Measurements from ENCODE around the gene UNC5B.
A peak's percentile ranks its signal among the peaks of the same experiment; 100 is the strongest.

The UNC5B gene

DNA sequence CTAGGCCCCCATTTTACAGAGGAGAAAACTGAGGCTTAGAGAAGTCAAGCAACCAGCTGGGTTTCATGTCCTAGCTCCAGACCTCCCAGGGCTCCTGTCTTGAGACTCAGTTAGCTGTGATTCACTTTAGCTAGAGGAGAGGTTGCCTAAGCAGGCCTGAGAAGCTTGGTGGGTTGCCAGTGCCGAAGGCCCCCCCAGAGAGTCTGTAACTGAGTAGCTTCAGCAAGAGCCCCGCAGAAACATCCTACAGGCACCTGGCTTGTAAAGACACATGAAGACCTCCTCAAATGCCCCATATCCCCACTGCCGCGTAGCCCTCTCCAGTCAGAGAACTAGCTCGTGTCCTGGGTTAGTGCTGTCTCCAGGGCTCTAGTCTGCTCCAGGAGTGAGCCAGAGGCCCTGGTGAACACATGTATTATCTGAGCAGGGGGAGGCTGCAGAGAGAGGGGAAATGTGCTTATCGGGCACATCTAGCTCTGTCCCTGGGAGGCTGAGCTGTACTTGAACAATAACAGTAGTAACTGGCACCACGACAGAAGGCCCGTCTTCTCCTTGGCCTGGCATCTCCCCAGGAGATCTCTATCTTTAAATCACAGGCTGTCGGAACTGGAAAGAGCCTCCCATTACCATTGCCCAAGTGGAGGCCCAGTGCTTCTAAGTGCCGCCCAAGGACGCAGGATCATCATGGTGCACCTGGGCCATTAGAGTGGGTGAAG is 28.9 kb downstream of the UNC5B start:
- DNase-seq (ENCODE audit: low spot score) = no peak
- Histone ChIP-seq H3K27ac (peak overlapping the region; percentile 21 to 75), H3K4me3 (no peak overlapping the region)
- TF ChIP-seq, protein P1, sequence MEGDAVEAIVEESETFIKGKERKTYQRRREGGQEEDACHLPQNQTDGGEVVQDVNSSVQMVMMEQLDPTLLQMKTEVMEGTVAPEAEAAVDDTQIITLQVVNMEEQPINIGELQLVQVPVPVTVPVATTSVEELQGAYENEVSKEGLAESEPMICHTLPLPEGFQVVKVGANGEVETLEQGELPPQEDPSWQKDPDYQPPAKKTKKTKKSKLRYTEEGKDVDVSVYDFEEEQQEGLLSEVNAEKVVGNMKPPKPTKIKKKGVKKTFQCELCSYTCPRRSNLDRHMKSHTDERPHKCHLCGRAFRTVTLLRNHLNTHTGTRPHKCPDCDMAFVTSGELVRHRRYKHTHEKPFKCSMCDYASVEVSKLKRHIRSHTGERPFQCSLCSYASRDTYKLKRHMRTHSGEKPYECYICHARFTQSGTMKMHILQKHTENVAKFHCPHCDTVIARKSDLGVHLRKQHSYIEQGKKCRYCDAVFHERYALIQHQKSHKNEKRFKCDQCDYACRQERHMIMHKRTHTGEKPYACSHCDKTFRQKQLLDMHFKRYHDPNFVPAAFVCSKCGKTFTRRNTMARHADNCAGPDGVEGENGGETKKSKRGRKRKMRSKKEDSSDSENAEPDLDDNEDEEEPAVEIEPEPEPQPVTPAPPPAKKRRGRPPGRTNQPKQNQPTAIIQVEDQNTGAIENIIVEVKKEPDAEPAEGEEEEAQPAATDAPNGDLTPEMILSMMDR (IDR thresholded peaks at IDR 0.05) = no peak

DNA sequence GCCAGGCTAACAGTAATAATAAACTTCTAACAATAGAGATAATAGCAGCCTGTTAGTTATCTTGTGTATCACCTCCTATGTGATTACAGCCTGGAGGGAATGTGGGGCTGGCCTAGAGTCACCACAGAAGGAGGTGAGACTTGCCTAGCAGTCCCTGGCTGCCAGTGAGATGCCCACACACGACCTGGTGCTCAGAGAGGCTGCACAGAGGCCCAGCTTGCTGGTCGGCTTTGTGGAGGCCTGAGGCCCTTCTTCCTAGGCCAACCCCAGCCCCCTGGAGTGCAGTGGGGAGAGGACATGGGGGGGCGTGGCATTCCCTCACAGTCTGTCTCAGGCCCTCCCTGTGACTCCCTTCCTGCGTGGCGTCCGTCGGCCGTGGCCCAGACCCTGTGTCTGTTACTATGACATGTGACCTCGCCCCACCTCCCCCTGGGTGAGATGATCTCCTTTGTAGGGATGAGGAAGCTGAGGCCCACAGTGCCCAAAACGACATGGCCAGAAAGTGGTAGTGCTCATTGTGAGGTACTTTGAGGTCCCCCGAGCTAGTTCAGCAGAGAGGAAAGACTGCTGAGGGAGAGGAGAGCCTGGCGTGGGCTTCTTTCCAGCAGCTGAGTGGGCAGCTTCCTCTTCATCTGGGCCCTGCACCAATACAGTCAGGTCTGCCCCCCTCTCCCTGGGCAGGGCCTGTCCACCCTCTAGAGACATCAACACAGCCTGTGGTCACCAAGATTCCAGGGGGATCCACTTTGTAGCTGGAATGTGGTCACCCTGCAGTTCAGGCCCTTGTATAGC is 29.7 kb downstream of the UNC5B start:
- peak overlapping the region; percentile 15 to 75 for H3K27ac ChIP-seq
- DNase-seq (ENCODE audit: low spot score) = no peak
- no peak overlapping the region for H3K4me3 ChIP-seq
- TF ChIP-seq, protein P1 (IDR thresholded peaks at IDR 0.05) = no peak

DNA sequence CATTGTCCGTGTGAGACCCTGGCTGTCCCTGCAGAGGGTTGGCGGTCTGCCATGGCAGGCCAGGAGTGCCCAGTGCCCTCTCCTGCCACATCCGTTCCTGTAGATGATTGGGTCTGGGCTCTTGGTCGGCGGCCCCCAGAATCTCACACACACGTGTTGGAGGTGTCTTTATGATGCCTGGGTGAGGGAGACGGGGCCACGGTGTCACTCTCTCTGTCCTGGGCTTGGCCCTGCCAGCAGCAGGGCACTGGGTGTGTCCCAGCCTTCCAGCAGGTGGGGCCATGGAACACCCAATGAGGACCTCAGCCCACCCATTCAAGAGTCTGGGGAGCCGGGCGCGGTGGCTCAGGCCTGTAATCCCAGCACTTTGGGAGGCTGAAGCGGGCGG is 30.2 kb downstream of the UNC5B start:
- Histone ChIP-seq H3K27ac (peak overlapping the region; percentile 15 to 75), H3K4me3 (no peak overlapping the region)
- DNase-seq (ENCODE audit: low spot score) = no peak
- TF ChIP-seq, protein P1 (IDR thresholded peaks at IDR 0.05) = no peak

DNA sequence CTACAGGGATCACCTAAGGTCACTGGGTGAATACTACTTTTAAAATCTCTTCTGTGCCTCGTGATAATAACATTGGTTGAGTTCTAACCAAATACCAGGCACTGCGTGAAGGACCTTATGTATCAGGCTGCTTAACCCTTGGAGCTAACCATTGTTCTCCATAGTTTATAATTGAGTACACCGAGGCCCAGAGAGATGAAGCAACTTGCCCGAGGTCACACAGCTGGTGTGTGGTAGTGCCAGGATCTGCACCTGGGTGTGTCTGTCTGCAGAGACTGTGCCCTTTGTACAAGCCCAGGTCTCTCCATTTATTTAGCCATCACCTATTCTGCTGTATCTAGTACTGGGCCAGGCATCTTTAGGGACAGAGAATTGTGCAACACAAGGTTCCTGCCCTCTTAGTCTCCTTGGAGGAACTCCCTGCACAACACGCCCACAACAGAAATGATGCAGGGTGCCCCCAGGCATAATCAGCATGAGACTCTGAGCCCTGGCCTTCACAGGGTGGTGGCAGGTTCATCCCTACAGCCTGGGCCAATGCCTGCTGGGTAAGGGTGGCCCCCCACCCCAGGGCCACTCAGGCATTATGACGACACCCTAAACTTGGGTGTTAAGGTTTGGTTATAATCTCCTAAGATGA is 31.5 kb downstream of the UNC5B start:
- H3K27ac ChIP-seq = peak overlapping the region in 1 of 2 donors; percentile 69
- TF ChIP-seq, protein P1 (IDR thresholded peaks at IDR 0.05) = no peak
- peak overlapping the region; percentile 62 for H3K4me3 ChIP-seq
- DNase-seq (ENCODE audit: low spot score) = no peak

DNA sequence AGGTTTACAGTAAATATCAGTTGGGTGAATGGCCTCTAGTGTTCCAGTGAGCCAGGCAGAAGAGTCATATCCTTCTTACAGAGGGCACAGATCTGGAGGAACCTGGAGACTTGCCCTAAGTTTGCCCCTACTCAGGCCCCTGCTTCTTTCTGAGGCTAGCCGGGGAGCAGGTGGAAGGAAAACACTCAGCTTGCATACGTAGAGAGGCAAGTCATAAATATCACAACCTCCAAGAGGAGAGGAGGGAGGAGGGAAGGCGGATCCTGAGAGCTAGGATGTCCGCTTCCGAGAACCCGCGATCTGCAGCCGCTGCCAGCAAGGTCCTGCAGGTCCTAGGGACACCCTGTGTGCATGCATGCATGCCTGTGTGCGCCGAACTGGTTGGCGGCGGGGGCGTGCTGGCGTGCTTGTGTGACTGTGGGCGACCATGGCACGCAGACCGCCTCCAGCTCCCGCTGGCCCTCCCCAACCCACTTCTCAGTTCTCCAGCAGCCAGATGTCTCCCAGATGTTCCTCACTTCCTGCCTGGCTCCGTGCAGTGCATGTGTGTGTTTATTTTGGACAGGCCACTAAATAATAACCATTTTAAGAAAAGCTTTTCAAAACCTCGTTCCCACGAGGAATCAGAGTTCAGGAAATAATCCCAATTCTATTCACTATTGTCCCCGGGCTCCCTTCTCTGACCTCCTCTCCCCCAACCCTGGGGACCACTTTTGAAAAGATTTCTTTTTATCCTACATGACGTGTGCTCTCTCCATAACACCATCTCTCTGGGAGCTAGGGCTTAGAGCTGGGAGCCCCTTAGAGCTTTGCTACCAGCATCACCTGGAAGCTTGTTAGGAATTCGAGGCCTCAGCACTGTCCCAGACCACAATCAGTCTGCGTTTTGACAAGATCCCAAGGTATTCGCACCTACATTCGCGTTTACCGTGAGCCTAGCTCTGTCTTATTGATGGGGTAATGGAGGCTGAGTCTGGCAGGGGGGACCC is 32.4 kb downstream of the UNC5B start:
- Histone ChIP-seq H3K27ac (peak overlapping the region in 1 of 2 donors; percentile 69), H3K4me3 (peak overlapping the region; percentile 62)
- TF ChIP-seq, protein P1 (IDR thresholded peaks at IDR 0.05) = no peak
- peak; percentile 85 for DNase-seq (ENCODE audit: low spot score)
